ENCODE data around the gene COMTD1. TPM values are rescaled to one million over a fixed set of nuclear protein-coding genes. Genes with fewer than 3 reads are reported as not detected.
"Not testable (repeated sequence)": the region's sequence is repeated elsewhere in the genome, so short reads cannot be mapped to it uniquely, and the experiment has no call there.

The COMTD1 gene
- total and polyA plus RNA-seq, 2 experiments from 2014 or later = 36.7 to 46.4 TPM

DNA sequence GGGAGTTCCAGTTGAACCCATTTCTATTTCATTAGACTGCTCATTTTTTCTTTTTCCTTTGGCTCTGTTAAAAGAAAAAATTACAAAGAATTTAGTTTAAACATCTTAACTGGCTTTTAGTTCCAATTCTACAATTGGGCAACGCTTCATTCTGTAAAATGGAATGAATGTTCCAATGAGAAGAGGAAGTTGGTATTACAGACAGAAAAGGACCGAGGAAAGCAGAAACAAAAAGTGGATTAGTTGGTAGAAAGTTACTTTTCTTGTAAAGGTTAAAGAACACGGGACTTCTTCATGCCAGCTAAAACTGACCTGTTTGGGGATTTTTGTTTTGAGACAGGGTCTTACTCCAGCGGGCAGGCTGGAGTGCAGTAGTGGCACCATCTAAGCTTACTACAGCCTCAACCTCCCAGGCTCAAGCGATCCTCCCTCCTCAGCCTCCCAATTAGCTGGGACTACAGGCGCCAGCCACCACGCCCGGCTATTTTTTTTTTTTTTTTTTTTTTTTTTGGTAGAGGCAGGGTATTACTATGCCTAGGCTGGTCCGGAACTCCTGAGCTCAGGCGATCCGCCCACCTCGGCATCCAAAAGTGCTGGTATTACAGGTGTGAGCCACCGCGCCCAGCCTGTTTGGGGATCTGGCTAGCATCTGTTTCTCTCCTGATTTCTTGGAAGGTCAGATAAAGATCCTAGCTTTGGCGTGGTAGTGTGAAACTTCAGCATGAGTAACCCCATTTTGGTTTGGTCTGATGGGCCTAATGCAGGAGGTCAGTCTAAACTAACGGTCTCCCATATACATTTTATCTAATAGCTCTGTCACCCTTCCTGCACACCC lies 26.5 kb downstream of the COMTD1 start:
- Histone ChIP-seq H3K79me2 (peaks cover 35% of the 10 kb centered on the region), H3K27ac (peak overlapping the region; percentile 100), H3K27me3 (no peaks in the 10 kb centered on the region), H3K9me3 (ENCODE audit: low read depth) (no peaks in the 10 kb centered on the region), H3K4me1 (ENCODE audit: insufficient read depth) (peaks cover 17% of the 10 kb centered on the region), H3K4me3 (peak overlapping the region; percentile 83), H3K9me2 (replicated peaks; ENCODE audit: insufficient read depth) (no peaks in the 10 kb centered on the region), H3K4me2 (peak overlapping the region; percentile 95), H2AFZ (peak overlapping the region; percentile 97), H3K36me3 (replicated peaks; ENCODE audit: insufficient read depth, low read depth) (no peaks in the 10 kb centered on the region), H4K20me1 (ENCODE audit: insufficient read depth, poor library complexity, severe bottlenecking) (peaks cover 14% of the 10 kb centered on the region)
- TF ChIP-seq, protein P1, sequence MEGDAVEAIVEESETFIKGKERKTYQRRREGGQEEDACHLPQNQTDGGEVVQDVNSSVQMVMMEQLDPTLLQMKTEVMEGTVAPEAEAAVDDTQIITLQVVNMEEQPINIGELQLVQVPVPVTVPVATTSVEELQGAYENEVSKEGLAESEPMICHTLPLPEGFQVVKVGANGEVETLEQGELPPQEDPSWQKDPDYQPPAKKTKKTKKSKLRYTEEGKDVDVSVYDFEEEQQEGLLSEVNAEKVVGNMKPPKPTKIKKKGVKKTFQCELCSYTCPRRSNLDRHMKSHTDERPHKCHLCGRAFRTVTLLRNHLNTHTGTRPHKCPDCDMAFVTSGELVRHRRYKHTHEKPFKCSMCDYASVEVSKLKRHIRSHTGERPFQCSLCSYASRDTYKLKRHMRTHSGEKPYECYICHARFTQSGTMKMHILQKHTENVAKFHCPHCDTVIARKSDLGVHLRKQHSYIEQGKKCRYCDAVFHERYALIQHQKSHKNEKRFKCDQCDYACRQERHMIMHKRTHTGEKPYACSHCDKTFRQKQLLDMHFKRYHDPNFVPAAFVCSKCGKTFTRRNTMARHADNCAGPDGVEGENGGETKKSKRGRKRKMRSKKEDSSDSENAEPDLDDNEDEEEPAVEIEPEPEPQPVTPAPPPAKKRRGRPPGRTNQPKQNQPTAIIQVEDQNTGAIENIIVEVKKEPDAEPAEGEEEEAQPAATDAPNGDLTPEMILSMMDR (IDR thresholded peaks at IDR 0.05; ENCODE audit: poor library complexity) = no peak
- no peak for TF ChIP-seq EZH2phosphoT487 (IDR thresholded peaks at IDR 0.05; ENCODE audit: low read depth, severe bottlenecking, unreplicated experiment)
- no peak for TF ChIP-seq EZH2 (IDR thresholded peaks at IDR 0.05; ENCODE audit: borderline replicate concordance)
- WGBS (ENCODE audit: low lambda C conversion rate, missing lambda C conversion rate) = 88% methylated on average over 16 of the region's 16 CpGs
- no peak for DNase-seq (ENCODE audit: low spot score)

DNA sequence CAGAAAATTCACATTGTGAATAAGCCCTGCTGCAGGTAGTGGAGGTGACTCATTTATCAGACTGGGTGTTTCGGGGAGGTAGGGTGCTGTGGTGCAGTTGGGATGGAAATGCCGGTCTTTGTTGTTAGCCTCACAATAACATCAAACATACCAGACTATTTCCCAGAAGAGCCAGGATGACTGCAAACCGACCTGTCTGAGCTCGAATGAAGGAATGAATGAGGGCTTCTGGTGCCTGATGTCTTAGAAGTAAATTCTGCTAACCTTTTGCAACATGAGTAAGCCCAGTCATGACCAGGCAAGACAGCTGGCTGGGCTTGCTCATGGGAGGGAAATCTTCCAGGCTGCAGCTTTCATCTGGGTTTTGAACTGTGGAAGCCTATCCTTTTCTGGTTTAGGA lies 27.6 kb downstream of the COMTD1 start:
- H3K9me3 ChIP-seq (ENCODE audit: low read depth) = no peaks in the 10 kb centered on the region
- H3K4me1 ChIP-seq (ENCODE audit: insufficient read depth) = peaks cover 17% of the 10 kb centered on the region
- no peak overlapping the region for H3K4me3 ChIP-seq
- peaks cover 14% of the 10 kb centered on the region for H4K20me1 ChIP-seq (ENCODE audit: insufficient read depth, poor library complexity, severe bottlenecking)
- H2AFZ ChIP-seq = no peak overlapping the region
- H3K36me3 ChIP-seq (replicated peaks; ENCODE audit: insufficient read depth, low read depth) = no peaks in the 10 kb centered on the region
- 65% methylated on average over 4 of the region's 4 CpGs for WGBS (ENCODE audit: low lambda C conversion rate, missing lambda C conversion rate)
- H3K27me3 ChIP-seq = no peaks in the 10 kb centered on the region
- H3K27ac ChIP-seq = peak overlapping the region; percentile 100
- no peak for TF ChIP-seq EZH2 (IDR thresholded peaks at IDR 0.05; ENCODE audit: borderline replicate concordance)
- TF ChIP-seq EZH2phosphoT487 (IDR thresholded peaks at IDR 0.05; ENCODE audit: low read depth, severe bottlenecking, unreplicated experiment) = no peak
- TF ChIP-seq, protein P1 (IDR thresholded peaks at IDR 0.05; ENCODE audit: poor library complexity) = no peak
- peaks cover 24% of the 10 kb centered on the region for H3K79me2 ChIP-seq
- no peak overlapping the region for H3K4me2 ChIP-seq
- no peaks in the 10 kb centered on the region for H3K9me2 ChIP-seq (replicated peaks; ENCODE audit: insufficient read depth)
- peak; percentile 56 for DNase-seq (ENCODE audit: low spot score)

DNA sequence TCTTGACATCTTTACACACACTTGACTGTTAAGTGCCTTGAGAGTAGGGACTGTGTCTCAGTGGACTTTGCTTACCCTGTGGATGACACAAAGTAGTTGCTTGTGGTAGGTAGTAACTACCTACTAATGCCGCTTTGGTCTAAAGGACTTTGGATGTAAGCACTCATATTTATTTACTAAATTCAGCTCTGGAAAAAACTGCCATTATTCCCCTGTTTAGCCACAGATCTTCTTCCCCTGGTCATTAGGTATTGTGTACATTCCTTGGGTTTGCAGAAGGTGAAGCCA lies 28.0 kb downstream of the COMTD1 start:
- no peak overlapping the region for H3K4me3 ChIP-seq
- no peaks in the 10 kb centered on the region for H3K27me3 ChIP-seq
- no peaks in the 10 kb centered on the region for H3K36me3 ChIP-seq (replicated peaks; ENCODE audit: insufficient read depth, low read depth)
- TF ChIP-seq EZH2 (IDR thresholded peaks at IDR 0.05; ENCODE audit: borderline replicate concordance) = no peak
- peaks cover 14% of the 10 kb centered on the region for H4K20me1 ChIP-seq (ENCODE audit: insufficient read depth, poor library complexity, severe bottlenecking)
- H3K9me3 ChIP-seq (ENCODE audit: low read depth) = no peaks in the 10 kb centered on the region
- DNase-seq (ENCODE audit: low spot score) = peak; percentile 35
- H3K9me2 ChIP-seq (replicated peaks; ENCODE audit: insufficient read depth) = no peaks in the 10 kb centered on the region
- H2AFZ ChIP-seq = no peak overlapping the region
- H3K79me2 ChIP-seq = peaks cover 20% of the 10 kb centered on the region
- peaks cover 16% of the 10 kb centered on the region for H3K4me1 ChIP-seq (ENCODE audit: insufficient read depth)
- no peak overlapping the region for H3K4me2 ChIP-seq
- peak overlapping the region; percentile 100 for H3K27ac ChIP-seq
- 78% methylated on average over 1 of the region's 1 CpG for WGBS (ENCODE audit: low lambda C conversion rate, missing lambda C conversion rate)

DNA sequence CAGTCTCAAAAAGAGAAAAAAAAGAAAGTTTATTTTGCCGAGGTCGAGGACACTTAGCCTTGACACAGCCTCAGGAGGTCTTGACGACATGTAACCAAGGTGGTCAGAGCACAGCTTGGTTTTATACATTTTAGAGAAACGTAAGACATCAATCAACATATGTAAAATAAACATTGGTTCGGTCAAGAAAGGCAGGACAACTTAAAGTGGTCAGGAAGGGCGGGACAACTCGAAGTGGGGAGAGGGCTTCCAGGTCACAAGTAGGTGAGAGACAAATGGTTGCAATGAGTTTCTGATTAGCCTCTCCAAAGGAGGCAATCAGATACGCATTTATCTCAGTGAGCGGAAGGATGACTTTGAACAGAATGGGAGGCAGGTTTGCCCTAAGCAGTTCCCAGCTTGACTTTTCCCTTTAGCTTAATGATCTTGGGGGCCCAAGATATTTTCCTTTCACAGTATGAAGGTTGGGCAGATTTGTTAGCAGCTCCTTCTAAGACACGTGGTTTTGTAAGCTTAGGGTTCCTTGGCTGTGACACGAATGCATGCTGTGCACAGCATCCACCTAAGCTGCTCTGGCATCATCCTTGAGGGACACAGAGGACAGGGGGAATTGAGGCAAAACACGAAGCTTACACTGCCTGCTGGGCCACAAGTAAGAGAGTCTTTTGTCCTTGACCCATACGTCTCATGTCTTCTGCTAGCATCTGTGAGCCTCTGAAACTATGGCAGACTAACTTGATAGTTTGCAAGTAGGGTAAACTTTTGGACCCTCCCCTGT lies 28.5 kb downstream of the COMTD1 start:
- H3K9me2 ChIP-seq (replicated peaks; ENCODE audit: insufficient read depth) = no peaks in the 10 kb centered on the region
- WGBS (ENCODE audit: low lambda C conversion rate, missing lambda C conversion rate) = 72% methylated on average over 13 of the region's 13 CpGs
- H3K79me2 ChIP-seq = peaks cover 15% of the 10 kb centered on the region
- H4K20me1 ChIP-seq (ENCODE audit: insufficient read depth, poor library complexity, severe bottlenecking) = peaks cover 9% of the 10 kb centered on the region
- no peaks in the 10 kb centered on the region for H3K36me3 ChIP-seq (replicated peaks; ENCODE audit: insufficient read depth, low read depth)
- no peak for DNase-seq (ENCODE audit: low spot score)
- no peaks in the 10 kb centered on the region for H3K9me3 ChIP-seq (ENCODE audit: low read depth)
- H3K4me1 ChIP-seq (ENCODE audit: insufficient read depth) = peaks cover 11% of the 10 kb centered on the region
- no peak overlapping the region for H3K4me2 ChIP-seq
- H3K27ac ChIP-seq = peak overlapping the region; percentile 100
- no peak overlapping the region for H3K4me3 ChIP-seq
- H3K27me3 ChIP-seq = no peaks in the 10 kb centered on the region
- H2AFZ ChIP-seq = no peak overlapping the region
- TF ChIP-seq EZH2 (IDR thresholded peaks at IDR 0.05; ENCODE audit: borderline replicate concordance) (no peak), EZH2phosphoT487 (IDR thresholded peaks at IDR 0.05; ENCODE audit: low read depth, severe bottlenecking, unreplicated experiment) (no peak)
- TF ChIP-seq, protein P1 (IDR thresholded peaks at IDR 0.05; ENCODE audit: poor library complexity) = no peak

DNA sequence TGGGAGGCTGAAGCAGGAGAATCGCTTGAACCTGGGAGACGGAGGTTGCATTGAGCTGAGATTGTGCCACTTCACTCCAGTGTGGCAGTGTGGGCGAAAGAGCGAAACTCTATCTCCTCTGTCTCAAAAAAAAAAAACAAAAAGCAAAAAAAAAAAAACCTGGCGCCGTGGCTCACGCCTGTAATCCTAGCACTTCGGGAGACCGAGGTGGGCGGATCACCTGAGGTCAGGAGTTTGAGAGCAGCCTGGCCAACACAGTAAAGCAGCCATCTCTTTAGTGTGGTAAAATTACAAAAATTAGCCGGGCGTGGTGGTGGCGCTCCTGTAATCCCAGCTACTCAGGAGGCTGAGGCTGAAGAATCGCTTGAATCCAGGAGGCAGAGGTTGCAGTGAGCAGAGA lies 29.1 kb downstream of the COMTD1 start:
- not testable (repeated sequence) for H3K27me3 ChIP-seq; H4K20me1 ChIP-seq (ENCODE audit: insufficient read depth, poor library complexity, severe bottlenecking); H3K4me2 ChIP-seq; DNase-seq (ENCODE audit: low spot score); H3K4me1 ChIP-seq (ENCODE audit: insufficient read depth); H3K9me2 ChIP-seq (replicated peaks; ENCODE audit: insufficient read depth); H3K27ac ChIP-seq; H3K9me3 ChIP-seq (ENCODE audit: low read depth); H3K4me3 ChIP-seq; H3K36me3 ChIP-seq (replicated peaks; ENCODE audit: insufficient read depth, low read depth); H2AFZ ChIP-seq; H3K79me2 ChIP-seq
- WGBS (ENCODE audit: low lambda C conversion rate, missing lambda C conversion rate) = 81% methylated on average over 14 of the region's 14 CpGs
